ENCODE results near the gene CRKL.

The CRKL gene

DNA sequence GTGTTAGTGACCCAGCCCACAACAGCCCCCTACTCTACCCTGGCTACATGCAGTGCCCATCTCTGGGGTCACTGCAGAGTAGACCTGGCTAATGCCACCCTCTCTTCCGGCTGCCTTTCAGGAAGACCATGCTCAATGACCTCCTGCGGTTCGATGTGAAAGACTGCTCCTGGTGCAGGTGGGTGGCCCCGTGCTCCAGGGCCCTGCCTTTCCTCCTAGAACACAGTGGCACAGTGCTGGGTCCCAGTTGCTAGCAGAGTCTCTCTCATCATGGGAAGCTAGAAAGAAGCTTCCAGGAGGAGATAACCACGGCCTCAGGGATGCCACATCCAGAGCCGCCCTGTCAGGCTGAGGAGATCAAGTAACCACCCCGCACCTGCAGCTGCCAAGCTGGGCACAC, 68.5 kb downstream of the CRKL start:
- no peak overlapping the region for H3K4me3 ChIP-seq (ENCODE audit: low read depth, low read length)
- no peak for TF ChIP-seq CTCF (IDR thresholded peaks at IDR 0.05; ENCODE audit: low read depth, low read length)

GRCh38 chr22:20986365-20986764, 69.2 kb downstream of the CRKL start:
- no peak for TF ChIP-seq CTCF (IDR thresholded peaks at IDR 0.05; ENCODE audit: low read depth, low read length)
- H3K4me3 ChIP-seq (ENCODE audit: low read depth, low read length) = no peak overlapping the region

DNA sequence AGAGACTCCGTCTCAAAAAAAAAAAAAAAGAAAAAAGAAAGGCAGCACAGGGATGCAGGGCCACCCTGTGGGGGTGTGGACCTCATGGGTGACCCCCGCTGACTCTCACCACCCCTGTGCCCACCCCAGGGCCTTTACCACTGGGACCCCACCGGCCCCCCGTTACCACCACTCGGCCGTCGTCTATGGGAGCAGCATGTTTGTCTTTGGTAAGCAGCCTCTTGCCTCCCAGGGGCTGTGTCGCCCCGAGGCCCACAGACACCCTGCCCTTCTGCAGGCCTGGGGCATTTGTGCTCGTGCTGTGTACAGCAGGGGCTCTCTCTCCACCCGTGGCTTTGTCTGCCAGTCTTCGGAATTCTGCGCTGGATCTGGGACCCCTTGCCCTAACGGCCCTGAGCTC, 70.2 kb downstream of the CRKL start:
- no peak overlapping the region for H3K4me3 ChIP-seq (ENCODE audit: low read depth, low read length)
- TF ChIP-seq CTCF (IDR thresholded peaks at IDR 0.05; ENCODE audit: low read depth, low read length) = no peak

DNA sequence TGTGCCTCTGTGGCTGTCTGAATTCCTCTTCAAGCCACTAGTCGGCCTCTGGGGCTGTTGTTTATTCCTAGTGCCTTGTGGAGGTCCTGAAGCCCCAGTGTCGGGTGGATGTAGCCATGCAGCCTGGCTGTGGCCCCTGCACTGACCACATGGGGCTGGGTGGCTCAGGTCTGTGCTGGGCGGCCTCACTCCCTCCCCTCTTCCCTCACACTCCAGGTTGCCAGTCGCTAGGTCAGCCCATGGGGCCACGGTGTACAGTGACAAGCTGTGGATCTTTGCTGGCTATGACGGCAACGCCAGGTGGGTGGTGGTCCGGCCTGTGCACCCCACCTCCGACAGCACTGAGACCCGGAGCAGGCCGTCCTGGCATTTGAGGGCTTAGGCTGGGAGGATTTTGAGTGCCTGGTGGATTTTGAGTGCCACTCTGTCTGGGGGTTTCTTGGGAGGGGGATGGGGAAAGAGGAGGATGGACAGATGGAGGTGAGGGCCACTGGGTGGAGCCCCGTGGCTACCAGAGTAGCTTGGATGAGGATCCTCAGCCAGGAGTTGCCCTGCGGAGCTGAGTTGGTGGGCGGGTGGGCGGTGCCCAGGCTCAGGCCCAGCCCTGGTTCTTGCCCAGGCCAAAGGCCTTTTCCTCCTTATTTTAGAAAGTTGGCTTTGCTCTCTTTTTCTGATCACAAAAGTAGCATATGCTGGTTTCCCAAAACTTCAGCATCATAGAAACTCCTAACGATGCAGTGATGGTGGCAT, 71.5 kb downstream of the CRKL start:
- TF ChIP-seq CTCF (IDR thresholded peaks at IDR 0.05; ENCODE audit: low read depth, low read length) = no peak
- H3K4me3 ChIP-seq (ENCODE audit: low read depth, low read length) = no peak overlapping the region

GRCh38 chr22:20989323-20990138, 72.3 kb downstream of the CRKL start:
- TF ChIP-seq CTCF (IDR thresholded peaks at IDR 0.05; ENCODE audit: low read depth, low read length) = no peak
- H3K4me3 ChIP-seq (ENCODE audit: low read depth, low read length) = no peak overlapping the region

- no peak for TF ChIP-seq CTCF (IDR thresholded peaks at IDR 0.05; ENCODE audit: low read depth, low read length)
- no peak overlapping the region for H3K4me3 ChIP-seq (ENCODE audit: low read depth, low read length)
Measured at GRCh38 chr22:20990184-20991180, 73.3 kb downstream of the CRKL start.
